SK-N-SH treated with all-trans-retinoic acid at 6 μM for 48 hours (cell line): ENCODE measurements around the gene OXTR.

Source experiments
- CREB5 ChIP-seq: fragments of 250-450 bp; sonication (Bioruptor Pico); IDR thresholded peaks from 2 replicates; pipeline ENCODE4 v1.5.1; 2020; ENCODE audit warnings: low read depth, mild to moderate bottlenecking, moderate library complexity
- POU6F1 ChIP-seq: fragments of 250-450 bp; sonication (Bioruptor Pico); IDR thresholded peaks from 2 replicates; pipeline ENCODE4 v1.8.0; 2021; ENCODE audit warnings: low read depth, mild to moderate bottlenecking, moderate library complexity, borderline replicate concordance
- TCF4 ChIP-seq: fragments of 250-450 bp; sonication (Bioruptor Pico); IDR thresholded peaks from 2 replicates; pipeline ENCODE4 v1.8.0; 2021; ENCODE audit warnings: mild to moderate bottlenecking, moderate library complexity, borderline replicate concordance
- TSHZ2 ChIP-seq: fragments of 250-450 bp; sonication (Bioruptor Pico); IDR thresholded peaks from 2 replicates; pipeline ENCODE4 v1.5.0; 2020; ENCODE audit warnings: mild to moderate bottlenecking, moderate library complexity
- ZNF8 ChIP-seq: fragments of 450-650 bp; formaldehyde crosslinking; IDR thresholded peaks from 2 replicates; pipeline ENCODE4 v1.5.0; 2020; ENCODE audit warnings: mild to moderate bottlenecking, moderate library complexity

- no peak for TF ChIP-seq POU6F1 (CRISPR knock-in tag)
- no peak for TF ChIP-seq TSHZ2 (CRISPR knock-in tag)
- TF ChIP-seq TCF4: no peak
- no peak for TF ChIP-seq ZNF8 (CRISPR knock-in tag)
- TF ChIP-seq CREB5 (CRISPR knock-in tag): no peak
Measured at GRCh38 chr3:8790529-8790928, 21.1 kb upstream of the OXTR start.
